ENCODE measurements around the gene FBXW7.

The FBXW7 gene

DNA sequence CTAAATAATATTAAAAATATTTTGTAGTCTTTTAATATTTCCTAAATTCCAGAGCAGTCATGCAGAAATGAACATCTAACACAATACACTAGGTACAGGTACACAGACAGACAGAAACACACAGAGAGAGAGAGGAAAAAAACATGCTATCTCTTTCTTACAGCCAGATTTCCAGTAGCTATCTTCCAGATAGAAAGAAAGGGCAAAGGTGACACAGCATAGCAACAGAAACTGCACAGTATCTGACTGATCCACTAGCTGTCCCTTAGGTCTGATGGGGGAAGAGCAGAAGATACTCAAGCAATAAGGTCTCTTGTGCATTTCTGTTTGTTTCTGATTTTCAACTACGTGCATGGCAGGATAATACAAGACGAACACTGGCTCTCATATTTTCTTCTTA is 7.8 kb downstream of the FBXW7 start:
- H3K4me3 ChIP-seq (ENCODE audit: low read depth, low read length): no peak overlapping the region
- no peak for DNase-seq (ENCODE audit: low read depth)
- TF ChIP-seq, protein P1, sequence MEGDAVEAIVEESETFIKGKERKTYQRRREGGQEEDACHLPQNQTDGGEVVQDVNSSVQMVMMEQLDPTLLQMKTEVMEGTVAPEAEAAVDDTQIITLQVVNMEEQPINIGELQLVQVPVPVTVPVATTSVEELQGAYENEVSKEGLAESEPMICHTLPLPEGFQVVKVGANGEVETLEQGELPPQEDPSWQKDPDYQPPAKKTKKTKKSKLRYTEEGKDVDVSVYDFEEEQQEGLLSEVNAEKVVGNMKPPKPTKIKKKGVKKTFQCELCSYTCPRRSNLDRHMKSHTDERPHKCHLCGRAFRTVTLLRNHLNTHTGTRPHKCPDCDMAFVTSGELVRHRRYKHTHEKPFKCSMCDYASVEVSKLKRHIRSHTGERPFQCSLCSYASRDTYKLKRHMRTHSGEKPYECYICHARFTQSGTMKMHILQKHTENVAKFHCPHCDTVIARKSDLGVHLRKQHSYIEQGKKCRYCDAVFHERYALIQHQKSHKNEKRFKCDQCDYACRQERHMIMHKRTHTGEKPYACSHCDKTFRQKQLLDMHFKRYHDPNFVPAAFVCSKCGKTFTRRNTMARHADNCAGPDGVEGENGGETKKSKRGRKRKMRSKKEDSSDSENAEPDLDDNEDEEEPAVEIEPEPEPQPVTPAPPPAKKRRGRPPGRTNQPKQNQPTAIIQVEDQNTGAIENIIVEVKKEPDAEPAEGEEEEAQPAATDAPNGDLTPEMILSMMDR (IDR thresholded peaks at IDR 0.05; ENCODE audit: low read depth, low read length, missing control alignments): no peak
- in situ Hi-C loops (cut with HindIII; ENCODE audit: low sequenced_read_pairs): no loop called here

DNA sequence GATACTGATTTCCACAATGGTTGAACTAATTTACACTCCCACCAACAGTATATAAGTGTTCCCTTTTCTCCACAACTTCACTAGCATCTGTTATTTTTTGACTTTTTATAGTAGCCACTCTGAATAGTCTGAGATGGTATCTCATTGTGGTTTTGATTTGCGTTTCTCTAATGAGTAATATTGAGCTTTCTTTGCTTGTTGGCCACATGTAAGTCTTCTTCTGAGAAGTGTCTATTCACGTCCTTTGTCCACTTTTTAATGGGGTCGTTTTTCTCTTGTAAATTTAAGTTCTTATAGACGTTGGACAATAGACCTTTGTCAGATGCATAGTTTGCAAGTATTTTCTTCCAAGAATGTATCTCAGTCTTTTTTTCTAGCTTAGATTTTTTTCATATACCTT is 10.0 kb downstream of the FBXW7 start:
- no peak for DNase-seq (ENCODE audit: low read depth)
- H3K4me3 ChIP-seq (ENCODE audit: low read depth, low read length): no peak overlapping the region
- TF ChIP-seq, protein P1 (IDR thresholded peaks at IDR 0.05; ENCODE audit: low read depth, low read length, missing control alignments): no peak
- in situ Hi-C loops (cut with HindIII; ENCODE audit: low sequenced_read_pairs): no loop called here

DNA sequence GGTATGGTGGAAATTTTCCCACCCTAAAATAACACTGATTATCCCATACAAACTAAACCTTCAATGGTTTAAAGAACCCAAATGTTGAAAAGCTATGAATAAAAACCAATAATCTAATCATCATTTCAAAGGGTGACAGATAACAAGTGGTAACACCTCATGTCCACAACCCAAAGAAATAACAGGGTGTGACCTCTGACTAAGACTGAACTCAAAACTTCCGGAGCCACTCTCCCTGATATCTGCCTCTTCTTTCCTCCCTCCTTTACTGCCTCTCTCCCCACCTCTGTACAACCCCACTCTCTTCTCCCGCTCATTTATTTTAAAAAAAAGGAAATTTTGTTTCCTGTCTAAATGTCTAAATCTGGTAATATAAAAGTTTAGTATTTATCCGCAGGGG is 11.5 kb downstream of the FBXW7 start:
- DNase-seq (ENCODE audit: low read depth): no peak
- no peak overlapping the region for H3K4me3 ChIP-seq (ENCODE audit: low read depth, low read length)
- in situ Hi-C loops (cut with HindIII; ENCODE audit: low sequenced_read_pairs): no loop called here
- TF ChIP-seq, protein P1 (IDR thresholded peaks at IDR 0.05; ENCODE audit: low read depth, low read length, missing control alignments): no peak

DNA sequence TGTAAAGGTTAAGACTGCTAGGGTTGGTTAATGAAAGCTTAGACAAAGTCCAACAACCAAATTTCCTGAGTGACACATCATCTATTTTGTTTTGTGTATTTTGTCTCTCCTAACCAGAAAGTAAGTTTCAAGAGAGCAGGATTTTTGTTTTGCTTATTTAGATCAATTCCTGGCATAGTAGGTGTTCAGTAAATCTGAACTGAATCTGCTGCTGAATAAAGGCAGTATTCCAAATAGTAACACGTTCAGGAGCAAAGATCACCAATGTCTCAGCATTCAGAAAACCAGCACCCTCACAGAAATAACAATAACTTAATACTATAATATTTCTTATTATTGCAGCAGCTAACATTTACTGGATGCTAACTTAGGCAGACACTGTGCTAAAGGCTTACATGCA is 12.2 kb downstream of the FBXW7 start:
- TF ChIP-seq, protein P1 (IDR thresholded peaks at IDR 0.05; ENCODE audit: low read depth, low read length, missing control alignments): no peak
- no peak for DNase-seq (ENCODE audit: low read depth)
- in situ Hi-C loops (cut with HindIII; ENCODE audit: low sequenced_read_pairs): no loop called here
- no peak overlapping the region for H3K4me3 ChIP-seq (ENCODE audit: low read depth, low read length)

DNA sequence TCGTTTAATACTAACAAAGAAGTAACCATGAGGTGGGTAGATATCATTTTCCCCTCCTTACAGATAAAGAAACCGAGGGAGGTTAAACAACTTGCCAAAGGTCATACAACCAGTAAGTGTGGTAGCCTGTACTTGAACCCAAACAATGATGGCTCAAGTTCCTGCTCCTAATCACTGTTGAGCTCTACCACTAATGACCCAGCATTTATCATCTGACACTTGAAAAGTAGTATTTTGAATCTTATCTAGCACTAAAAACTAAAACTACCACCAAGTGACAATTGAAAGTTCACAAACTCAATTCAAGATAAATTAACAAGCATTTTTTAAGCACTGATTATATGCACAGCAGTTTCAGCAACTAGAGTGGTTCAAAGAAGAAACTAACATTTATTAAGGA is 13.1 kb downstream of the FBXW7 start:
- no peak for DNase-seq (ENCODE audit: low read depth)
- TF ChIP-seq, protein P1 (IDR thresholded peaks at IDR 0.05; ENCODE audit: low read depth, low read length, missing control alignments): no peak
- in situ Hi-C loops (cut with HindIII; ENCODE audit: low sequenced_read_pairs): no loop called here
- H3K4me3 ChIP-seq (ENCODE audit: low read depth, low read length): no peak overlapping the region

DNA sequence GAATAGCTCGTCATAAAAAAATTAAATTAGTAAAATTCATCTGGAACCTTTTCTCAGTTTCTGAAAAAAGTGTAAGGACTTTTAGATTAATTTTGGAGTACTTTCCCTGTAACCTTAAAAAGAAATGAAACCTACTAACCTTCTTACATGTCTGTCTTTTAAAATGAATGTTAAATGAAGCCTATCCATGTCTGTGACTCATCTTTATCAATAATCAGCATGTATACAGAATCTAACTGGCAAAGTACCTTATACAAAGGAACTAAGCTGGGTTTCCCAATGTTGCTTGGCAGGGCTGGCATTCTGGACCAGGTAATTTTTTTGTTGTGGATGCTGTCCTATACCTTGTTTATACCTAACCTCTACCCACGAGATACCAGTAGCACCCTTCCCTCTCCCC is 13.6 kb downstream of the FBXW7 start:
- TF ChIP-seq, protein P1 (IDR thresholded peaks at IDR 0.05; ENCODE audit: low read depth, low read length, missing control alignments): no peak
- no peak for DNase-seq (ENCODE audit: low read depth)
- in situ Hi-C loops (cut with HindIII; ENCODE audit: low sequenced_read_pairs): no loop called here
- no peak overlapping the region for H3K4me3 ChIP-seq (ENCODE audit: low read depth, low read length)

DNA sequence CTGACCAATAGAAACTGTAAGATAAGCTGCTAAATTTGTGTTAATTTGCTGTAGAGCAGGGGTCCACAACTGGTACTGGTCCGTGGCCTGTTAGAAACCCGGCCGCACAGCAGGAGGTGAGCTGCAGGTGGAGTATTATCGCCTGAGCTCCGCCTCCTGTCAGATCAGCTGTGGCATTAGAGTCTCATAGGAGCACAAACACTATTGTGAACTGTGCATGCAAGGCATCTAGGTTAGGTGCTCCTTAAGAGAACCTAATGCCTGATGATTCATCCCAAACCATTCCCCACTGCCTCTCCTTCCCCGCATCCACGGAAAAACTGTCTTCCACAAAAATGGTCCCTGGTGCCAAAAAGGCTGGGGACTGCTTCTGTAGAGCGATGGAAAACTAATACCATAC is 19.7 kb downstream of the FBXW7 start:
- H3K4me3 ChIP-seq (ENCODE audit: low read depth, low read length): no peak overlapping the region
- DNase-seq (ENCODE audit: low read depth): no peak
- in situ Hi-C loops (cut with HindIII; ENCODE audit: low sequenced_read_pairs): no loop called here
- TF ChIP-seq, protein P1 (IDR thresholded peaks at IDR 0.05; ENCODE audit: low read depth, low read length, missing control alignments): no peak

Data from astrocyte of the cerebellum (primary cell).